Stimulated activated CD8-positive, alpha-beta memory T cell treated with anti-CD3 and anti-CD28 coated beads, Interleukin-7, amount 100 ng/mL, for 1 hour (primary cell): ENCODE measurements around the gene ENTREP1.
"Not testable (repeated sequence)": the region's sequence is repeated elsewhere in the genome, so short reads cannot be mapped to it uniquely, and the experiment has no call there.

Source experiments
- DNase-seq, 2 donors: peaks; one replicate each; pipeline ENCODE4 v3.0.0-alpha.2; 2020; ENCODE audit warnings: low read depth in 2 of 2

The ENTREP1 gene

GRCh38 chr9:69324549-69325401, at the start of gene ENTREP1:
ENTREP1 (plus strand) TSS chr9:69325215; CDS start chr9:69325310, 95 bp downstream.
- DNase-seq = no peak

- no peak for DNase-seq
Measured at GRCh38 chr9:69276775-69277174, 48.2 kb upstream of the ENTREP1 start.

- DNase-seq = no peak
Measured at GRCh38 chr9:69279084-69279731, 45.8 kb upstream of the ENTREP1 start.

GRCh38 chr9:69279733-69280132, 45.3 kb upstream of the ENTREP1 start:
- DNase-seq = no peak

- no peak for DNase-seq
Measured at GRCh38 chr9:69283003-69283402, 42.0 kb upstream of the ENTREP1 start.

- DNase-seq = no peak
Measured at GRCh38 chr9:69292078-69292477, 32.9 kb upstream of the ENTREP1 start.

GRCh38 chr9:69293156-69293555, 31.9 kb upstream of the ENTREP1 start:
- DNase-seq = no peak

GRCh38 chr9:69295872-69296552, 29.0 kb upstream of the ENTREP1 start:
- DNase-seq = no peak

- no peak for DNase-seq
Measured at GRCh38 chr9:69297300-69297980, 27.6 kb upstream of the ENTREP1 start.

- no peak for DNase-seq
Measured at GRCh38 chr9:69299315-69299714, 25.7 kb upstream of the ENTREP1 start.

- no peak for DNase-seq
Measured at GRCh38 chr9:69299826-69300225, 25.2 kb upstream of the ENTREP1 start.

- DNase-seq = no peak
Measured at GRCh38 chr9:69303331-69303730, 21.7 kb upstream of the ENTREP1 start.

GRCh38 chr9:69306895-69307445, 18.0 kb upstream of the ENTREP1 start:
- DNase-seq = not testable (repeated sequence)

- DNase-seq = no peak
Measured at GRCh38 chr9:69307446-69308205, 17.4 kb upstream of the ENTREP1 start.

- no peak for DNase-seq
Measured at GRCh38 chr9:69308206-69308931, 16.6 kb upstream of the ENTREP1 start.

- DNase-seq = no peak
Measured at GRCh38 chr9:69313175-69313574, 11.8 kb upstream of the ENTREP1 start.

- no peak for DNase-seq
Measured at GRCh38 chr9:69314547-69314946, 10.5 kb upstream of the ENTREP1 start.

- no peak for DNase-seq
Measured at GRCh38 chr9:69317081-69317480, 7.9 kb upstream of the ENTREP1 start.

GRCh38 chr9:69317894-69318293, 7.1 kb upstream of the ENTREP1 start:
- no peak for DNase-seq

- DNase-seq = no peak
Measured at GRCh38 chr9:69319324-69320025, 5.5 kb upstream of the ENTREP1 start.
